HG03442 (cell line): ENCODE results near the gene ZNF862.
"Not testable (repeated sequence)": the region's sequence is repeated elsewhere in the genome, so short reads cannot be mapped to it uniquely, and the experiment has no call there.

Experiments
- ATAC-seq: cut with Tn5 transposase; IDR thresholded peaks from one replicate; pipeline ENCODE4 v1.9.1; 2021; ENCODE audit warnings: mild to moderate bottlenecking, moderate library complexity; ENCODE audit not compliant: unreplicated experiment

The ZNF862 gene

DNA sequence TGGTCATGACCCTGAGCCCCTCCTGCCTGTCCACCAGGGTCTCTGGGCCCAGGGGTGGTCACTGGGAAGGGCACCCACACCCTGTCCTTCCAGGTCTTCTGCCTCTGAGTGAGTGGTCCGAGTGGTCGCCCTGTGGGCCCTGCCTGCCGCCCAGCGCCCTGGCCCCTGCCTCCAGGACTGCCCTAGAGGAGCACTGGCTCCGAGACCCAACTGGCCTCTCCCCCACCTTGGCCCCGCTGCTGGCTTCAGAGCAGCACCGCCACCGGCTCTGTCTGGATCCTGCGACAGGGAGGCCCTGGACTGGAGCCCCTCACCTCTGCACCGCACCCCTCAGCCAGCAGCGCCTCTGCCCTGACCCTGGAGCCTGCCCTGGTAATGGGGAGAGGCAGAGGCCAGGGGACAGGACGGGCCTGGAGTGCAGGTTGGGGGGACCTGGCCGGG, 13.9 kb upstream of the ZNF862 start:
- no peak for ATAC-seq

DNA sequence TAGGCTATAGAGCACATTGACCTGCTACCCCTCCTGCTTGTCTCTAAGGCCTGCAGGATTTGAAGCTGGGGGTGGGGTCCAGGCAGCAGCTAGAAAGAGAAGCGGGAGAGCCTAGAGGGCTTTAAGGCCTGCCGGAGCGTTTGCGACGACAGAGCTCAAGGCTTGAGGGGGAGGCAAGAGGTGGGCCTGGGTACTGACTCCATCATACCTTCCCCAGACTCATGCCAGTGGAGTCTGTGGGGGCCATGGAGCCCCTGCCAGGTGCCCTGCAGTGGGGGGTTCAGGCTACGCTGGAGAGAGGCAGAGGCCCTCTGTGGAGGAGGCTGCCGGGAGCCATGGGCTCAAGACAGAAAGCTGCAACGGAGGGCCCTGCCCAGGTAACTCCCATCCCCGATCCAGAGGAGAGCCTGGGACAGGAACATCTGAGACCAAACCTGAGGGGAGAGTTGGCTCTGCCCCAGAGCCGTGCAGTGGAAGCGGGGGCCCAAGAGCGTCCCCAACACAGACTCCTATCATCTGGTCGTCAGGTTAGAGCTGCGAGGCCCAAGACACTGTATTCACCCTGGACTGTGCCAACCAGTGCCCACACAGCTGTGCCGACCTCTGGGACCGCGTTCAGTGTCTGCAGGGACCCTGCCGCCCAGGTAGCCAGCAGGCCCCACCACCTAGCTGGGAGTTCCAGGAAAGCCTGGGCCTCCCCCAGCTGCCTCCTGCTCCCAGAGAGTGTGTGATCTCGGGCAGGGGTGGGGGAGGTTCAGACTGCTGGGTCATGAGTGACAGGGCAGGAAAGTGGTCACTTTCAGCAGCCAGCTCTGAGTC, 13.2 kb upstream of the ZNF862 start:
- ATAC-seq: no peak

DNA sequence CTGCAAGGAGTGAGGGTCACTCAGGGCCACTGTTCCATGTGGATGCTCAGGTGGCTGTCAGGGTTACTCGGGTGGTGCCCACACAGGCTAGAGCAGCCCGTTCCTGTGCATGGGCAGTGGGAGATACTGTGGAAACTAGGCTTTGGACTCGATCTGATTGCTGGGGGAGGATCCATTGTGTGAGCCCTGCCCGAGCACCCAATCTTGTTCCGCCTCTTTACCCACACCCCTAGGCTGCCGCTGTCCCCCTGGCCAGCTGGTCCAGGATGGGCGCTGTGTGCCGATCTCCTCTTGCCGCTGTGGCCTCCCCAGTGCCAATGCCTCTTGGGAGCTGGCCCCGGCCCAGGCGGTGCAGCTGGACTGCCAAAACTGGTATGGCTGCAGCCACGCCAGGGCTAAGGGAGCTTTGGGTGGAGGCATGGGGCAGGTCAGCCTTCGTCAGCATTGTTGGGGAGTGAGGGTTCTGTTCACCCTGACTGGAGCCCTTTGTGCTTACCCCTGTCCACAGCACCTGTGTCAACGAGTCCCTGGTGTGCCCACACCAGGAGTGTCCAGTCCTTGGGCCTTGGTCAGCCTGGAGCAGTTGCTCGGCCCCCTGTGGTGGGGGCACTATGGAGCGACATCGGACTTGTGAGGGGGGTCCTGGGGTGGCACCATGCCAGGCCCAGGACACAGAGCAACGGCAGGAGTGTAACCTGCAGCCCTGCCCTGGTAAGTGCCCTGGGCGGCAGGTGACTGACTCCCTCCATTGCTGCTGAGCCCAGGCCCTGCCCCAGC, 12.4 kb upstream of the ZNF862 start:
- no peak for ATAC-seq

DNA sequence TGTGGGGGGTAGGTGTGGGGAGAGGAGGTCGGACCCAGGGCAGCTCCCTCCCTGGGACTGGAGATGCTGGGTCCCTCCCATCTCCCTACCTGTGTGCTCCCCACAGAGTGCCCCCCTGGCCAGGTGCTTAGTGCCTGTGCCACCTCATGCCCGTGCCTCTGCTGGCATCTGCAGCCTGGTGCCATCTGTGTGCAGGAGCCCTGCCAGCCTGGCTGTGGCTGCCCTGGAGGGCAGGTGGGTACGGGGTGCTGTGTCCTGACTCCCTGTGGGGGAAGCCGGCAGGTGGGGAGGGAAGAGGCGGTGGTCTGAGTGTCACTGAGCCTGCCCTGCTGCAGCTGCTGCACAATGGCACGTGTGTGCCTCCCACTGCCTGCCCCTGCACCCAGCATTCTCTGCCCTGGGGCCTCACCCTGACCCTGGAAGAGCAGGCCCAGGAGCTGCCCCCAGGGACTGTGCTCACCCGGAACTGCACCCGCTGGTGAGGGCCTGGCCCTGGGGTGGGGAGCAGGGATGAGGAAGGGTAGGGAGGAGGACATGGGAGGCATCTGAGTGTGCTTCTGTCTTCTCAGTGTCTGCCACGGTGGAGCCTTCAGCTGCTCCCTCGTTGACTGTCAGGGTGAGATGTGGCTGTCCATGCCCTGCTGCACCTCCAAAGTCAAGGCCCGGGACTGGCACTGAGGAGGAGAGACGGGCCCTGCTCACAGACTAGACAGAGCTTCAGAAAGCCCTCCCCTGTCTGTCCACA, 11.7 kb upstream of the ZNF862 start:
- no peak for ATAC-seq

DNA sequence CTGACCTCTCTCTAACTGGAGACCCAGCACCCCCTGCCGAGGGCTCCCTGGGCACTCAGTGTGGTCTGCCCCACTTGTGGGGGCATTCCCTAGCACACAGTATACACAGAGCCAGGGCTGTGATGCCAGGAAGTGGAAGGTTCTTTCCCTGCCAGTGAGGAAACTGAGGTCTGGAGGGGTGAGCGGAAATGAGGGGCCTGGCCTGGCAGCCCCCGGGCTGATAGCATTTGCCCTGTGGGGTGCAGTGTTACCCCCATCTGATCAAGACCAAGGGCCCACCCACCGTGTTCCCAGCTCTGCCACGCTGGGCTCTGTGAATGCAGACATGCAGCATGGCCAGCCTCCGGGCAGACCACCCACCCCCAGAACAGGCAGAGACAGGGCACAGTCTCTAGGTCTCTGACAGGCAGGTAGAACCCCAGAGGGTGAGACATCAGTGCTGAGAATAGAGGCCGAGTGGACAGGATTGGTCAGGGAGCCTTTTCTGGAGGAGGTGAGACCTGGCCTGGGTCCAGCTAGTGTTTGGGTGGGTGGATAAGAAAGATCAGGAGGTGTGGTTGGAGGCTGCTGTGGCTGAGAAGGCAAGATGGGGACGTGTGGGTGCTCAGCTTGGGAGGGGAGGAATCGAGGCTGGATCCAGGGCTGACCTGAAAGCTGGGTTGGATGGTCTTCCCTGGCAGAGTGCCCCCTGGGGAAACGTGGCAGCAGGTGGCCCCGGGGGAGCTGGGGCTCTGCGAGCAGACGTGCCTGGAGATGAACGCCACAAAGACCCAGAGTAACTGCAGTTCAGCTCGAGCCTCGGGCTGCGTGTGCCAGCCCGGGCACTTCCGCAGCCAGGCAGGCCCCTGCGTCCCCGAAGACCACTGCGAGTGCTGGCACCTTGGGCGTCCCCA, 10.8 kb upstream of the ZNF862 start:
- no peak for ATAC-seq

DNA sequence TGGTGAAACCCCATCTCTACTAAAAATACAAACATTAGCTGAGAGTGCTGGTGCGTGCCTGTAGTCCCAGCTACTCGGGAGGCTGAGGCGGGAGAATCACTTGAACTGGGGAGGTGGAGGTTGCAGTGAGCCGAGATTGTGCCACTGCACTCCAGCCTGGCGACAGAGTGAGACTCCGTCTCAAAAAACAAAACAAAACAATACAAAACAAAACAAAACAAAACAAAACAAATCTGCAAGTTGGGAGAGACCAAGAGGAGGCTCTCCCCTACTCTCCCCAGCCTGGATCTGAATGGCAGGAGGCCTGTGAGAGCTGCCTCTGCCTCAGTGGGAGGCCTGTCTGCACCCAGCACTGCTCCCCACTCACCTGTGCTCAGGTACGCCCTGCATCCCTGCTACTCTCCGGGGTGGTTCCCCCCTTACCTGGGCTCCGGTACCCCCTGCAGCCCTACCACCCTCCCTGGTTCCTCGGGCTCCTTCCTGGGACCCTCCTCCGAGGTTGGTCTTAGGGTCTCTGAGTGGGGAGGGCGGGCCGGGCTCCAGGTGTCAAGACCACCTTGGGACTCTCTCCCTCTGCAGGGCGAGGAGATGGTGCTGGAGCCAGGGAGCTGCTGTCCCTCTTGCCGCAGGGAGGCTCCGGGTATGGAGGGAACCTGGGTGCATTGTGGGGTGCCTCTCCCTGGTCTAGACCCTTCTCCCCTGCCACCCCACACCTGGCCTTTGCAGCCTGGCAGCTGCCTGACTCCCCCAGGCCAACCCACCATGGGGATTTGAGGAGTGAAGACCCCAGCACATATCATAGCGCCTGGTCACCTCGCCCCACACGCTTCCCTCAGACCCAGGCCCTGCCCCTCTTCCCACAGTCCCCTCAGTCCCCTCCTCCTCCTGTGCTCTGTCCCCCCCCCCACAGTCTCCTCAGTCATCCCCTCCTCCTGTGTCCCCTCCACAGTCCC, 9.5 kb upstream of the ZNF862 start:
- no peak for ATAC-seq

DNA sequence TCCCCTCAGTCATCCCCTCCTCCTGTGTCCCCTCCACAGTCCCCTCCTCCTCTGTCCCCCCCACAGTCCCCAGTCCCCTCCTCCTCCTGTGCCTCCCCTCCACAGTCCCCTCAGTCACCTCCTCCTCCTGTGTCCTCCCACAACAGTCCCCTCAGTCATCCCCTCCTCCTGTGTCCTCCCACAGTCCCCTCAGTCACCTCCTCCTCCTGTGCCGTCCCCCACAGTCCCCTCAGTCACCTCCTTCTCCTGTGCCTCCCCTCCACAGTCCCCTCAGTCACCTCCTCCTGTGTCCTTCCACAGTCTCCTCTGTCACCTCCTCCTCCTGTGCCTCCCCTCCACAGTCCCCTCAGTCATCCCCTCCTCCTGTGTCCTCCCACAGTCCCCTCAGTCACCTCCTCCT, 7.6 kb upstream of the ZNF862 start:
- not testable (repeated sequence) for ATAC-seq

DNA sequence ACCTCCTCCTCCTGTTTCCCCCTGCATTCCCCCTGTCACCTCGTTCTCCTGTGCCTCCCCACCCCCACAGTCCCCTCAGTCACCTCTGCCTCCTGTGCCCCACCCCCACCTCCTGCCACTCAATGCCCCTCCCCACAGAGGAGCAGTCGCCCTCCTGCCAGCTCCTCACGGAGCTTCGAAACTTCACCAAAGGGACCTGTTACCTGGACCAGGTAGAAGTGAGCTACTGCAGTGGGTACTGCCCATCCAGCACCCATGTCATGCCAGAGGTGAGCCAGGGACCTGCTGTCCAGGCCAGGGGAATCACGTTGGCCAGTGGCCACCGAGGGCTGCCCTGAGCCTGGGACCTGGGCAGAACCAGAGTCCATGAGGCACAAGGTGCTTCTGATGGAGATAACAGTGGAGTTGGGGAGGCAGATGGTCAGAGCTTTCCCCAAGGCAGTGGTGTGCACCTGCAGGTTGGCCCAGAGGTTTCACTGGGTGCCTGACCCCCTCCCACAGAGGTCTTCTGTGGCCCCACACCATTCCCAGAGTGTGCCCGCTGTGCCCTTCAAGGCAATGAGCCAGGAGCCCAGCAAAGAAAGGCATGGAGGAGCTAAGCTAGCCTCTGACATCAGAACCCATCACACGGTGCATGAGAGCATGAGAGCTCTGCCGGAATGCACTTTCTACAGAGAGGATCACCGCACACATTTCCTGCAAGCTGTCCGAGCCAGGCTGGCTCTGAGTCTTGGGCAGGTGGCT, 7.0 kb upstream of the ZNF862 start:
- no peak for ATAC-seq

DNA sequence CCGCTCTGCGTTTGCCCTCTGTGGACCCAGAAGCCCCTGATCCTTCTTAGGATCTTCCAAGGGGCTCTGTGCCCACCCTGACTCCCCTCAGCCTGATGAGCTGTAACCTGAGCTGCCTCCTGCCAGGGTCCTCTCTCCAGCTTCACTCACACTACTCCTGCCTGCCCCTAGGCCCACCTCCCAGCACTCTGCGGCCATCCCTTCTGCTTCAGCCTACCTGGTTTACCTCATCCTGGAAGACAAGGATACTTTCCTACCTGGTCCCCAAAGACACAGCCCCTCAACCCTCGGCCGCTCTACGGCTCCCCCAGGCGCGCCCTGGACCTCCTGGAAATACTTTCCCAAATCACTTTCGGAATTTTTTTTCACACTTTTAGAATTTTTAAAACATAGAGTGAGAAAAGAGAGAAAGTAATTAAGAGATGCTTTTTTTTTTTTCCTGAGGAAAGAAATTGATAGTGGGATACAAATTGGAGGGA, 6.4 kb upstream of the ZNF862 start:
- ATAC-seq: no peak

DNA sequence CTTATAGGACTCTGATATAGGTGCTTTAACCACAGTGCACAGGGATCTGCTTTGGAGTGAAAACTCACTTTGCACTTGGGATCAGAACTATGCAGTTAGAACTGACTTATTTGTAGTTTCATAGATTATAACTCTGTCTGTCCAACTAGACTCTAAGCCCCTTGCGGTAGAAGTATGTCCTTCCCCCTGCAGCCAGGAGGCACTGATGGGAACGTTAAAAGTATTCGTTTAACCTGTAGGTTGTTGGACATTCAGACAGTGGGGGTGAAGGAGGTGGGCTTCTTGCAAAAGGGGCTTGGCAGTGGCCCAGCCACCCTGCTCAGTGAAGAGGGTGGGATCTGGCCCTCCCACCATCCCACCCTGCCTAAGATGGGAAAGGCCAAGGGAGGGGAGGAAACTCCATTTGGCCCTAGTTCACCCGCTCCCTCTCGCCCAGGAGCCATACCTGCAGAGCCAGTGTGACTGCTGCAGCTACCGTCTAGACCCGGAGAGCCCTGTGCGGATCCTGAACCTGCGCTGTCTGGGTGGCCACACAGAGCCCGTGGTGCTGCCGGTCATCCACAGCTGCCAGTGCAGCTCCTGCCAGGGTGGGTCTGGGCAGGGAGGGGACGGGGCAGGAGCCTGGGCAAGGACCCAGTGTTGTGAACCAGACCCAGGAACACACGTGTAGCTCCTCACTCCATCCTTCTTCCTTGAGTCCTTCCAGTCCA, 5.7 kb upstream of the ZNF862 start:
- ATAC-seq: no peak

DNA sequence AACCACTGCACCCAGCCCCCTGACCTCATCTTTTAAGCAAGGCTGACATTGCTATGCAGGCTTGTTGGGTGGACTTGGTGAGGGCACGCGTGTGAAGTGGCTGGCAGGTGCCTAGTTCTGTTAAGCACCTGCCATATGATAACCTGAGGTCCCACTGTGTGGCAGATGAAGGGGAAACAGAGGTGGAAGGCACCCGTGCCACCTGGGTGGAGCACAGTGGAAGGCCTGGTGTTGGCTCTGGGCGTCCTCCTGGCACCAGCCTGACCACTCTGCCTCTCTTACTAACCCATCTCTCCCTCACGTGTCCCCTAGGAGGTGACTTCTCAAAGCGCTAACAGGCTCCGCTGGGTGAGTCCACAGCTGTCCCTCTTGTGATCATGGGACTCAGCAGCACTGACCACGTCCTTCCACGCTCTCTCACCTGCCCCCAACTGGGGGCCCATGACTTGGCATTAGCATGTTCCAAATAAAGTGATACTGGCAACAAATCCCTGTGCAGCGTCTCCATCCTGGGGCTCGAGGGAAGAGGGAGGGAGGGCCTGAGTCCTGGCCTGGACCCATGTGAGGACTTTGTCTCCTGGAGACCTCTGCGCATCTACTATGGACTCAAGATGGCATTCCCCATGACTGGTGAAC, 4.6 kb upstream of the ZNF862 start:
- no peak for ATAC-seq

DNA sequence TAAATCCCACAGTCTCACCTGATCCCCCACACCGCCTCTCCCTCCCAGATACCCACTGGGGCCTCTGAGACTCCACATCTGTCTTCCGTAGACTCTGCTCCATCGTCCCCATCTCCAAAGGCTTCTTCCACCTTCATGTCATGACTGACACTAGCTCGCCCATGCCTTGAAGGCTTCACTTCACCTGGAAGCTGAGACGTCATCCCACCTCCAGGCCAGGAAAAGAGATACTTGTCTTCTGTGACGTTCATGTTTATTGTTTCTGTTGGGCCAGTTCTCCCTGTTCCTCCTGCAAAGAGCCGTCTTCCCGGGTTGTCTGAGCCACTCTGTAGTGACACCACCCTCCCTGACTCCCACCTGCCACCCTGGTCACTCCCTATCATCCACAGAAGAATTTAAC, 3.6 kb upstream of the ZNF862 start:
- no peak for ATAC-seq

DNA sequence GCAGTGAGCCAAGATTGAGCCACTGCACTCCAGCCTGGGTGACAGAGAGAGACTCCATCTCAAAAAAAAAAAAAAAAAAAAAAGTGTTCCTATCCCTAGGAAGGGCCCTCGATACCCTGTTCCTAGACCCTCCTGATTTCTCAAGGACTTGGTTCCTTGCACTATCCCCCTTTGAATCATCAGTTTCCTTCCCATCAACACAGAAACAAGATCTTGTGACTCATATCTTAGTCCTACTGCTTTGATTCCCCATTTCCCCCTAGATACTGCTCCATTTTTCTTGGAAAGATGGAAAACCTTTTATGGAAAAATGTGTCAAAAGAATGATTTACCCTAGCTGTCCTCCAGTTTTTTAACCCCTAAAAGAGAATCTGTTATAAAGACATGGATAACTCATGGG, 1.7 kb upstream of the ZNF862 start:
- no peak for ATAC-seq

DNA sequence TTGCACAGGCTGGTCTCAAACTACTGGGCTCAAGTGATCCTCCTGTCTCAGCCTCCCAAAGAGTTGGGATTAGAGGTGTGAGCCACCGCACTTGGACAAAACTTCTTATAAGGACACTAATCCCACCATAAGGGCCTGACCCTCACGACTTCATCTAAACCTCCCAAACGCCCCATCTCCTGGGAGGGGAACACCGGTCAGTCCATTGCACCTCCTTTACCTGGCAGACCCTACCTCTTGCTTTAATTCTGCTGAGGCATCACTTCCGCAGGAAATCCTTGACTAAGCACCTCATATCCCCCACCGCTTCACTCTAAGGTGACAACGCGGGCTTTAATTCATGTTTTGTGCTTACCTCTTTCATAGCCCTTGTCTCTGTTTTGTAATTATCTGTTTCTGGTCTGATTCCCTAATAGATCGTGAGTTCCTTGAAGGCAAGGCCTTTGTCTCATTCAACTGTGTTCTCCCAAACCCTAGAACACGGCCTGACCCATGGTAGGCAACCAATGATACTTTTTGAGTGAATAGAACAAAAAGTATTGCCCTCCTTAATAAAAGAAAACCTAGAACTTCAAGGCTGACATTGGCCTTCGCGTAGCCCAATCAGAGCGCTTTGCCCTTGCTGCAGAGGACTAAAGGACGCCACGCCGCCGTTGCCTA, 481 bp upstream of the ZNF862 start:
- no peak for ATAC-seq

DNA sequence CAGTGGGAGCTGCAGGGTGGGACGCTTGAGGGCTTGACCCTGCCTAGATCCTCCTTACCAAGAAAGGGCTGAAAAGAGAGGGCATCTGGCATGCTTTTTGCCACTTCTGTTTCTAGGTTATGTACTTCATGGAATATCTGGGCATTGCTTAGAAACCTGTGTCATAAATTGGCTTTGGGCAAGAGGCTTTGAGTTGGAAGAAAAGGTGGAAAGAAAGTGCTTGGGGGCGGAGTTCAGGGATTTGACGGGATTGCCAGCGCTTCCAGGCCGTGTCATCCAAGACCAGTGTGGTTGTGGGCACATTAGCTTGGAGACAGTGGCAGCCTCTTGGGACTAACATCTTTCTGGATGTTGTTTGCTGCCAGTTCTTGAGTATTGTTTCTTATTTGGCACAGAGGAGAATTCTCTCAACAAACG, 825 bp downstream of the ZNF862 start:
- no peak for ATAC-seq

DNA sequence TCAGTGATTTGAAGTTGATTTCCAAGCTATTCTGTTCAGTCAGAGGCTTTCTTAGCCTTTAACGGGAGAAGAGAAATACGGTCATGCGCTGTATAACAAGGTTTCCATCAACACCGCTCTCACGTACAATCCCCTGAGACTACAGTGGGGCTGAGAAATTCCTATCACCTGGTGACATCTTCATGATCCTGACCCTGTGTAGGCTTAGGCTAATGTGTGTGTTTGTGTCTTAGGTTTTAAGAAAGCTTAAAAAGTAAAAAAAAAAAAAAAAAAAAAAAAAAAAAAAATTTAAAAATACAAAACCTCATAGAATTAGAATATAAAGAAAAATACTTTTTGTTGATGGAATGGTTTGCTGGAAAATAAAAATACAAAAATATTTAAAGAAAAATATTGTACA, 1.8 kb downstream of the ZNF862 start:
- no peak for ATAC-seq

DNA sequence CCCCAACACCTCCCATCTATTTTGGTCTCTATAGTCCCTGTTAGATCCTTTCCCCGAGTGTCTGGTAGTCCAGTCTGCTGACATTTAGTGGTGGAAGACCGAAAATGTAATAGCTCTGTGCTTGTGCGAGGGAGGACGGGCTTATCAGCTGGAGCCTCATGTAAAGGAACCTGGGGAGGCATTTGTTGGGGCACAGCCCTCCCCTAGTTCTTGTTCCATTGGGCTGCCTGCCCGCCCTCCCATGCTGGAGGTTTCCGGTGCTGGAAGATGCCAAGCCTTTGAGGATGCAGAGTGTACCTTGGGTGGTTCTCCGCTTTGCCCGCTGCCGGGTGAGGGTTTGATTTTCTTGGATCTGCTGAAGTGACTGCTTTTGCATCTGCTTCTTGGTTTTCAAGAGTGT, 5.4 kb downstream of the ZNF862 start:
- ATAC-seq: no peak
